OCI-LY7 (cell line): Measurements from ENCODE around the gene TRIM40. TPM values are rescaled to one million over a fixed set of nuclear protein-coding genes. Genes with fewer than 3 reads are reported as not detected.

Source experiments
- BruUV-seq: library from RNA; stranded (reverse); fragments of 400-500 nt; replicated peaks from 2 replicates; lab custom pipeline; 2021; lab: Mats Ljungman, UMichigan
- CTCF ChIA-PET: fragments of 300-600 bp; sonication (Branson Sonifier 250); formaldehyde crosslinking; loops from one replicate; lab custom pipeline; 2022; ENCODE audit warnings: antibody characterized with exemption; ENCODE audit not compliant: unreplicated experiment; lab: Charles Lee
- POLR2A ChIA-PET: fragments of 300-600 bp; sonication (Branson Sonifier 250); formaldehyde crosslinking; loops from one replicate; lab custom pipeline; 2022; ENCODE audit warnings: antibody characterized with exemption; lab: Charles Lee
- DNase-seq: peaks from one replicate; pipeline ENCODE4 v3.0.0-alpha.2; 2015; ENCODE audit warnings: low spot score
- H2AFZ ChIP-seq: fragments of 200-600 bp; sonication (generic), shearing (Covaris generic); 2 replicates; pipeline ENCODE4 v1.6.1; 2014; ENCODE audit warnings: mild to moderate bottlenecking, antibody characterized with exemption, low read length, moderate library complexity
- H3K27ac ChIP-seq: fragments of 200-600 bp; sonication (generic); 2 replicates; pipeline ENCODE4 v1.5.1; 2014; ENCODE audit warnings: mixed run types, low read depth, mild to moderate bottlenecking, moderate library complexity, low read length, inconsistent platforms; ENCODE audit not compliant: poor library complexity, severe bottlenecking
- H3K36me3 ChIP-seq: fragments of 200-600 bp; sonication (generic); 2 replicates; pipeline ENCODE4 v1.6.1; 2014; ENCODE audit warnings: mild to moderate bottlenecking, antibody characterized with exemption, low read length, moderate library complexity, mixed read lengths; ENCODE audit not compliant: insufficient read depth
- H3K4me1 ChIP-seq: fragments of 200-600 bp; sonication (generic); 2 replicates; pipeline ENCODE4 v1.5.1; 2014; ENCODE audit warnings: mild to moderate bottlenecking, low read length; ENCODE audit not compliant: insufficient read depth, poor library complexity, severe bottlenecking
- H3K4me2 ChIP-seq: fragments of 200-600 bp; sonication (generic); 2 replicates; pipeline ENCODE4 v1.6.1; 2014; ENCODE audit warnings: mild to moderate bottlenecking, low read length
- H3K4me3 ChIP-seq: fragments of 200-600 bp; sonication (generic); 2 replicates; pipeline ENCODE4 v1.5.1; 2014; ENCODE audit warnings: mild to moderate bottlenecking, low read depth, low read length; ENCODE audit not compliant: poor library complexity, severe bottlenecking
- H3K79me2 ChIP-seq: fragments of 200-600 bp; sonication (generic); 2 replicates; pipeline ENCODE4 v1.6.1; 2016; ENCODE audit warnings: low read depth, mild to moderate bottlenecking, low read length, moderate library complexity, mixed read lengths; ENCODE audit not compliant: insufficient read depth
- H3K9me2 ChIP-seq: fragments of 200-600 bp; sonication (generic); 2 replicates; pipeline ENCODE4 v1.6.1; 2016; ENCODE audit warnings: mild to moderate bottlenecking, low read length, mixed read lengths; ENCODE audit not compliant: insufficient read depth
- H3K9me3 ChIP-seq: fragments of 200-600 bp; sonication (generic); 2 replicates; pipeline ENCODE4 v1.6.1; 2014; ENCODE audit warnings: mild to moderate bottlenecking, mixed run types, low read length, mixed read lengths
- H4K20me1 ChIP-seq: fragments of 200-600 bp; sonication (generic); 2 replicates; pipeline ENCODE4 v1.6.1; 2014; ENCODE audit warnings: mild to moderate bottlenecking, antibody characterized with exemption, low read length, moderate library complexity, mixed read lengths; ENCODE audit not compliant: insufficient read depth
- CTCF ChIP-seq: fragments of 200-600 bp; sonication (generic); conservative IDR thresholded peaks from 2 replicates; pipeline ENCODE4 v1.5.1; 2014; ENCODE audit warnings: mild to moderate bottlenecking, antibody characterized with exemption, low read length, moderate library complexity, mixed read lengths
- EZH2phosphoT487 ChIP-seq: fragments of 200-600 bp; sonication (generic); IDR thresholded peaks from 2 replicates; pipeline ENCODE4 v1.6.1; 2018; ENCODE audit warnings: low read depth, borderline replicate concordance, mild to moderate bottlenecking, mixed run types, antibody characterized with exemption, low read length, moderate library complexity, mixed read lengths
- intact Hi-C: fragments of 100-400 bp; cut with micrococcal nuclease; formaldehyde crosslinking; loops from one replicate; pipeline ENCODE4 v1.10.0; 2022; ENCODE audit not compliant: unreplicated experiment
- total RNA-seq, 2 experiments: library from RNA; depleted of rRNA in 1 of 2; stranded (reverse); fragments of >200 nt in 1 of 2; shearing (Covaris generic) in 1 of 2; gene quantifications; 2 replicates each; pipeline ENCODE4 v1.2.3, GENCODE V29; 2014 to 2022

The TRIM40 gene
- total RNA-seq, 2 experiments from 2014 or later: not detected

- Histone ChIP-seq H3K36me3 (no peaks in the 10 kb centered on the region), H3K27ac (no peak overlapping the region), H3K79me2 (no peaks in the 10 kb centered on the region), H3K4me3 (no peak overlapping the region), H3K9me2 (no peaks in the 10 kb centered on the region), H3K4me1 (peaks cover 16% of the 10 kb centered on the region), H3K9me3 (no peaks in the 10 kb centered on the region), H4K20me1 (no peaks in the 10 kb centered on the region), H2AFZ (peak overlapping the region; percentile 33; the same call in 1 of the 2 replicates), H3K4me2 (peak overlapping the region; percentile 60; the same call in 1 of the 2 replicates)
- TF ChIP-seq EZH2phosphoT487 (no peak), CTCF (no peak)
- no TSS peak for BruUV-seq
- no peak for DNase-seq
- intact Hi-C loops: loop anchor here (2.0 kb wide), 1 partner anchor 68 kb away; no protein-coding TSS in a partner anchor
- POLR2A ChIA-PET: interaction anchor here (1.4 kb wide), 1 partner anchor 36 kb away, joined by 3 read pairs; the partner anchor contains the start of gene PPP1R11
- CTCF ChIA-PET: interaction anchor here (1.3 kb wide), 1 partner anchor 129 kb away, joined by 4 read pairs; no protein-coding TSS in a partner anchor
Observed at GRCh38 chr6:30102414-30102969, 33.4 kb upstream of the TRIM40 start.

GRCh38 chr6:30102970-30103871, 32.7 kb upstream of the TRIM40 start:
- H2AFZ ChIP-seq: peak overlapping the region; percentile 33; the same call in 1 of the 2 replicates
- intact Hi-C loops: loop anchor here (1.0 to 2.0 kb wide), 3 partner anchors 28 to 294 kb away; no protein-coding TSS in a partner anchor
- no peaks in the 10 kb centered on the region for H3K9me3 ChIP-seq
- TF ChIP-seq EZH2phosphoT487: no peak
- peak; percentile 87 for TF ChIP-seq CTCF
- ChIA-PET CTCF (interaction anchor here (0.9 to 1.3 kb wide), 2 partner anchors 29 to 128 kb away, joined by 3 to 4 read pairs; no protein-coding TSS in a partner anchor), POLR2A (interaction anchor here (0.9 kb wide), 1 partner anchor 29 kb away, joined by 3 read pairs; no protein-coding TSS in a partner anchor)
- no peaks in the 10 kb centered on the region for H3K79me2 ChIP-seq
- no peaks in the 10 kb centered on the region for H3K9me2 ChIP-seq
- peaks cover 16% of the 10 kb centered on the region for H3K4me1 ChIP-seq
- no peaks in the 10 kb centered on the region for H4K20me1 ChIP-seq
- DNase-seq: peak; percentile 81
- H3K36me3 ChIP-seq: no peaks in the 10 kb centered on the region
- no TSS peak for BruUV-seq
- no peak overlapping the region for H3K27ac ChIP-seq
- peak overlapping the region; percentile 60; the same call in 1 of the 2 replicates for H3K4me2 ChIP-seq
- H3K4me3 ChIP-seq: no peak overlapping the region
